Stimulated activated naive CD4-positive, alpha-beta T cell treated with Interleukin-2 at 50 U/mL for 16 hours (primary cell): ENCODE measurements around the gene BTK.
A peak's percentile ranks its signal among the peaks of the same experiment; 100 is the strongest.

Experiments
- DNase-seq: peaks from one replicate; lab custom pipeline; 2025; lab: John Stamatoyannopoulos, UW

BTK gene

DNA sequence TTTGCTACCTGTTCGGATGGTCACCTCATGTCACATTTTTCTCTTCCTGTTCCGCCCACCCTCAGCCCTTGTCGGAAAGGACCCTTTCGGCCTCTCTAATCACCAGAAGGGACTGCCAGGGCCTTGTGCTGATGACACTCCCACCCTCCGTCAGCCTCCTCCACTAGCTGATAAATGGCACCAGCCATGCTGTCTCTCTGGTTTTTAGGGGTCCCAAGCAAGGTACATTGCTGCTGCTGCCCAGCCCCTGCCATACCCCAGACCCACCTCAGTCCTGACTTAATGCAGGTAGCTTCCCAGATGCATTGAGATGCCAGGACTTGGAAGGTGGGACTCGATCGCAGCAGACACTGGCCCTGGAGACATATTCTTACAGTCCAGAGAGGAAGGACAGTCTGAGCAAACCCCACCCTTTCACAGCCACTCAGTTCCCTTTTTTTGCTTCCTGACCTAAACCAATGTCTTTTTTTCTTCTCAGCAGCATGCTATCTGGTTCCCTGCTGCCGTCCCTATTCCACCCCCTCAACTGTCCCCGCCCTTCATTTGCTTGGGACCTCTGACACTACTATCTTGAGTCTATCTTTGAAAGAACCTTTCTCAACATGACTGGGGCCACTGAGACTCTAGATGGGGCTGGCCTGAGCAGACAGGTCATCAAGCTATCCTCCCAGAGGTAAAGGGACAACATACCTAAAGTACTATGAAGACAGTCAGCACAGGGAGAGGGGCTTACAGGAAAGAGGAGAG lies at the start of gene BTK:
BTK (minus strand) TSS at position 397 of the 747 bp plus-strand sequence. CDS start 10,907 bp downstream, outside the sequence.
- DNase-seq = no peak

DNA sequence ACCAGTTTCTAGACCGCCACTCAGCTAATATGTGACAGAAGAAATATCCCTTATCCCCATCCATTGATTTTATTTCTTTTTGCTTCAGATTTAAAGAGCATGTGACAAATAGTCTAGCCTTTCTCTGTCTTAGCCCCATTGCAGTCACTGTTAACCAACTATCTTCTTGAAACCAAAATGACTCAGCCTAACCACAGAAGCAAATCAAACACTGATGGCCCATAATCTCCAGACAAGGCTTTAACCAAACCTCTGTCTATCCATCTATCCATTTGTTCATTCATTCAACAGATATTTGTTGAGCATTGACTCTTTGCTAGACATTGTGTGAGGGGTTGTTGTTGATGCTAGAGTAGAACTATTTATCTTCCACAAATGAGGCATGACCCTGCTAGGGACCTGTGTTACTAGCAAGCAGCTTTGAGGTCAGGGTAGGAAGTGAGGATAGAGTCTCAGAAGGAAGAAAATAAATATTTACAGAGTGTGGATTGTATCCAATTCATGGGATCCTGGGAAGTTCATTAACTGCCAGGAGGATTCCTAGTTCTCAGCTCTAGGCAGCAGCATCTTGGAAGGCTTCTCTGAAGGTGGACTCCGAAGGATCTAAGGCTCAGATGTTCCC lies 44.6 kb upstream of the BTK start:
- DNase-seq = no peak

DNA sequence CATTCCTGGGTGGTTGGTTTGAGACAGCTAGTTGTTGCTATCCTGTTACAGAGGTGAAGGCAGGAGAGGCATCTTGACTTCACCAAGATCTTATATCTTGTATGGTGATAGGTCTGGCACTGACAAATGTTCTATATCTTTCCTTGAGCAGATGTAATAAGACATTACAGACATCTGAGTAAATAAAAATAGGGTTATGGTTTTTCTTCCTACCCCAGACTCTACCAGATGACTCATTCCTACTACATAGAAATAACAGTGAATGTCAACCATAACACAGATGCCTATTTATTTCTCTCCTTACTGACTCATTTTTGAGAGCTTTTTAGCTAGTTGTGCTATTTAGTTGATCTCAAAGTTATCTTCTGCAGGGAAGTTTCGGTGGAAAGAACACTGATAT lies 43.9 kb upstream of the BTK start:
- DNase-seq = no peak

DNA sequence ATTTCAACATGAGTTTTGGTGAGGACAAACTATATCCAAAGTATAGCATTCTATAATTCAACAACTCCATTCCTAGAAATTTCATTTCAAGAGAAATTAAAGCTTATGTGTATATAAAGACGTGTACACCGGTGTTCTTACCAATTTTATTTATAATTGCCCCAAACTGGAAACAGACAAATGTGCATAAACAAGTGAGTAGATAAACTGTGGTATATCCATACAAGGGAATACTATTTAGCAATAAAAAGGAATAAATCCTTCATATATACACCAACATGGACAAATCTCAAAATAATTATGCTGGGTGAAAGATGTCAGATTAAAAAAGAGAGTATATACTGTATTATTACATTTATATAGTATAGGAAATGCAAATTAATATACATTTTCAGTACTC lies 42.0 kb upstream of the BTK start:
- no peak for DNase-seq

DNA sequence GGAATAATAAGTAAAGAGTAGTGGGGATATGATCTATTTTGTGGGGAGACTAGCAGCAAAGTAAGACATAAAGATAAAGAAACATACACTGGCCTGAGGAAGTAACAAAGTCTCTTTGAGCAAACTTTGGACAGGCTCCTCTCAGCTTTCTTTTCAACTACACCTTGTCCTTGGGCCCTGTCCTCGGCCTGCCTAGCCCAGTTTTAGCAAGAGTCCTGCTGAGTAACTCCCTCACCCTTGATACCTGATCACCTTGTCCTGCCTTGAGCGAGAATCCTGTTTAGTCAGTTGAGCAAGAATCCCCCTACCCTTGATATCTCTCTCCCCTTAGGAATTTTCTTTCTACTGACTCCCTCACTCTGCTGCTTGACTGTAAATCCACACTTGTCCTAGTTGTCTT lies 33.5 kb upstream of the BTK start:
- DNase-seq = no peak

DNA sequence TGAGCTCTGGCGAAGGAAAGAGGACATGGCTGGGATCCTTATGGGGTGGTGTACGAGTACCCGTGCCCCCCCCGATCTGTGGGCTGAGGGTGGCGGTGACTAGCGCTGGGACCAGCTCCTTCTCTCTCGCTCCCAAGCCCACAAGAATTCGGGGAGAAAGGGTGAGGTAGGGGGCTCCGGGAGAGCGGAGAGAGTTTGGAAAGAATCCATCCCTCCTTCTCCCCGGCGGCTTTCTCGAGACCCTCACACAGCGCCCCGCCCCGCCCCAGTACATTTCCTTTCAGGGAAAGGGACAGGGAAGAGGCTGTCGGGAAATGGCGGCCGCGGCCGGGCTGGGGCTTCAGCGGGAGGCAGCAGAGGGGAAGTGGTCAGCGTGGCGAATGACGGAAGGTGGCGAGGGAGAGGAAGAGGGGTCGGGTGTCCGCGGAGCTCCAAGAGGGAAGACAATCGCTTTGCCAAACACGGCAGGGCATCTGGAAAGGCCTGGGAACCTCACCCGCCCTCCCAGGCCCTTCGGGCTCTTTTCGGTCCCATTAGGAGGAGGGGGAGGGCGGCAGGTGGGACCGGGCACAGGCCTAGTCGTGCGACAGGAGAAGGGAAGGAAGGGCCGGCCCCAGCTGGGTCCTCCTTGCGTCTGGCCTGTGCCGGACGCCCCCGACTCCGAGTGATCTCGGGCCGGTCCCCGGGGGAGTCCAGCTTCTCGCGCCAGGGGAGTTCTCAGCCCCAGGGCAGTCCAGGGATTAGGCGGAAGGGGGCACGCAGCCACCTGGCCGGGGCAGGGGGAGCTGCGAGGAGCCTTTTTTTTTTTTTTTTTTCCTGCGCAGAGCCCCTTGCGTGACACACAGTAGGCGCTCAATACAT lies 32.2 kb upstream of the BTK start:
- no peak for DNase-seq

DNA sequence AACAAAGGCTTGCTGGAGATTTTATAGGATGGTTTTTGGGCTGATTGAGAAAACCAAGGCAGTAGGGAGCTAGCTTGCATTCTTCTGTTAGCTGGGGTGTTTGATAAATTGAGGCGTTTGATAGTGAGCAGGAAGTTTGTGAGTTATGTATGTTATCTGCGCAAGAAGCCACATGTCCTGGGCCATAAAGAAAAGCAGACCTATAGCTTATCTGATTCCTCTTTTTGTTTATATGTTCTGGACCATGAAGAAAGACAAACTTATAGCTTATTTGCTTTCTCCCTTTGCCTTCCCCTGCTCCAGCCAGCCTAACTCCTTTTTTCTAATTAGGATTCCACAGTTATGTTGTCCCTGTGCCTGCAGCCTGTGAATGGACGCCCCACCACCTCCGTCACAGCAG lies 31.2 kb upstream of the BTK start:
- no peak for DNase-seq

DNA sequence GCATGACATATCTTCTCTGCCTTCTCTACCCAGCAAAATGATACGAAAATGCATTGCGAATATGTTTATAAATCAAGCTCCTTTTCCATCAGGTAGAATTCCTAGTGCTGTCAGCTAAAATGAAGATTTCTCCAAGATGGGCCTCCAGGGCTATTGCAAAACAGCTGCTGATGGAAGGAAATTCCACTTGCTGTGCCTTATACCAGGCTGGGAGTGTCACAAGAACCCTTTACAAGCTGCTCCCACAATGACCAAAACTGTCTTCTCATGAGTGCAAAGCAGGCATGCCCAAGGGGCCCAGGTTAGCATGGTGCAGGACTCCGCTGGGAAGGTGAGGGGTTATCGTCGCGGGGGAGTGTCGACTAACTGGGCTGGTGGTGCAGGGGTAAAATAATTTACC lies 30.7 kb upstream of the BTK start:
- no peak for DNase-seq

DNA sequence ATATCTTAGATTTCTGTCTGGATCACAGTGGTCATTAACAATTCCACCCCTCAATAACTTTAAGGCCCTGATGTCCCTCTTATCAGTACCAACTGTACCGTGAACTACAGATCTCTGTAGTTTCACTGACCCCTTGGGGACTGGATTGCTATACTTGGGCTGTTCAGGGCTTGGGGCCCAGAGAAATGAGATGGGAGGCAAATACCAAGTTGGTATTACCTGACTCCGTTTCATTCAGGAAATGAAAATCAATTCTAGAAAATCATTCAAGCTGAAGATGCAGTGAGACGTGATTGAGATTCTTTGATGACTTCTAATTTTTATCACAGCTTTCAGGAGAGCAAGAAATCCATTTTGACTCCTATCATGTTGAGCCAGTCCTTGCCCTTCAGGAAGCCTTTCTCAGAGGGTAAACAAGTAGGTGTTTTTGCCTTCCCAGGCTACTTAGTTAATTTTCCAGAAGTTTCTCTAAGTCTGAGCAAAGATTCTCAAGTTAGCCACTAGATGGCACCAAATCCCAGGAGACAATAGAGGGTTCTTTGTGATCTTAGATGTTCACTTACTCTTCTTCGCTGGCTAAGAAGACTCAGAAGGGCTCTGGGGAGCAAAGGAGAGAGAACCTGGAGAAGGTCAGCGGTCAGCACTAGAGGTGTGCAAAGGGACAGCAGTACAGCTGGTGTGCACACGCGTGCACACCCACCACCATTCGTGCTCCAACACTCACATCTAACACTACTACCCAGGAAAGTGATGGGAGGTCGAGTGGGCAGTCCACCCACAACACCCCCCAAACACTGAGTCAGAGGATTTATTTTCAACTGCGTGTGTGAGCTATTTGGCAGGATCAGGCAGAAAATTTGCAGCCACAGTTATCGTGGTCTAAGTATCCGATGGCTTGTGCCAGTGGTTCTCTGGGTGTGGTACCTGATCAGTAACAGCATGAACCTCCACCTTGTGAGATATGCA lies 29.5 kb upstream of the BTK start:
- no peak for DNase-seq

DNA sequence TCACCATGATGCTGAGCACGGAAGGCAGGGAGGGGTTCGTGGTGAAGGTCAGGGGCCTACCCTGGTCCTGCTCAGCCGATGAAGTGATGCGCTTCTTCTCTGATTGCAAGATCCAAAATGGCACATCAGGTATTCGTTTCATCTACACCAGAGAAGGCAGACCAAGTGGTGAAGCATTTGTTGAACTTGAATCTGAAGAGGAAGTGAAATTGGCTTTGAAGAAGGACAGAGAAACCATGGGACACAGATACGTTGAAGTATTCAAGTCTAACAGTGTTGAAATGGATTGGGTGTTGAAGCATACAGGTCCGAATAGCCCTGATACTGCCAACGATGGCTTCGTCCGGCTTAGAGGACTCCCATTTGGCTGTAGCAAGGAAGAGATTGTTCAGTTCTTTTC lies 26.0 kb upstream of the BTK start:
- DNase-seq = no peak

DNA sequence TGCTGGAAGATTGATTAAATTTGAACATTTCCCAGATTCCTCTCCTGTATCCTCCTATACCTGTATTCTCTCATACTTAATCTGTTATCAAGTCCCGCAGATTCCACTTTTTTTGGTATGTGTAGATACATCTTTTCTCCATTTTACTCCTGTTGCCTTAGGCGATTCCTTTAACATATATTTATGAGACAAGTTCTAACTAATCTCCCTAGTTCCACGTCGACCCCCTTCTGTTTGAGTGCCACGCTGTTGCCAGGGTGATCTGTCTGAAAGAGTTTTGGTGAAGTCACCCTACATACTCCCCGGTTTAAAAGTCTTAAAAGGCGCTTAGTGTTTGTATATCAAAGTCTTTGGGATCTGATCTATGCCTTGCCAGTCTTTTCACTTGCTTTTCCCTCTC lies 24.5 kb upstream of the BTK start:
- no peak for DNase-seq

DNA sequence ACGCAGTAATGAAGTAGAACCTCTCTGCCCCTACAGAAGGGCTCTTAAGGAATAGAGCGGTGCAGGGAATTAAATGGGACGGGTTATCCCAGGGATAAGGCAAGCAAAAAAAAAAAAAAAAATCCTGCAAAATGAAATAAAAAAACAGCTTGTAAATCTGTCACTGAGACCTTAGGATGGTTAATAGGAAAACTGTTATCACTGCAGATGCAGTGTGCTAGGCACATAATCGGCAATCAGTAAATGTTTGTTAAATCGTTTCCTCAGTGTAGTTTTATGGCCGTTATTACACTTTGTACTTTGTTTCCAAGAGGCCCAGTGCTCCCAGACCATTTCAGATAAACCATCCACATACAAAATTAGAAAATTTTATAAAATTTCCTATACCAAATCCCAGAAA lies 23.1 kb upstream of the BTK start:
- DNase-seq = no peak

DNA sequence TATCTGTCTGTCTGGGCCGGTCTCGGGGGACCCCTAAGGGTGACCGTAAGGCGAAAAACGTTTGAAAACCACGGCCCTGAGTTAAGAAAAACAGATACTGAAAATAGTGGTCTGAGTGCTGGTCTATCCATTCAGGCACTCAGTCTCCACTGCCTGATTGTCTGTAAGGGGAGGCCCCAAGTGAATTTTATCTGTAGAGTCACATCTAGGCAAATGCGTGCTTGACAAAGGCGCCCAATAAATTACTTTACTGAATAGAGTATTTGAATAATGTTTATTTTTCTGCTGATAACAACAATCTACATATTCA lies 22.5 kb upstream of the BTK start:
- DNase-seq = no peak

DNA sequence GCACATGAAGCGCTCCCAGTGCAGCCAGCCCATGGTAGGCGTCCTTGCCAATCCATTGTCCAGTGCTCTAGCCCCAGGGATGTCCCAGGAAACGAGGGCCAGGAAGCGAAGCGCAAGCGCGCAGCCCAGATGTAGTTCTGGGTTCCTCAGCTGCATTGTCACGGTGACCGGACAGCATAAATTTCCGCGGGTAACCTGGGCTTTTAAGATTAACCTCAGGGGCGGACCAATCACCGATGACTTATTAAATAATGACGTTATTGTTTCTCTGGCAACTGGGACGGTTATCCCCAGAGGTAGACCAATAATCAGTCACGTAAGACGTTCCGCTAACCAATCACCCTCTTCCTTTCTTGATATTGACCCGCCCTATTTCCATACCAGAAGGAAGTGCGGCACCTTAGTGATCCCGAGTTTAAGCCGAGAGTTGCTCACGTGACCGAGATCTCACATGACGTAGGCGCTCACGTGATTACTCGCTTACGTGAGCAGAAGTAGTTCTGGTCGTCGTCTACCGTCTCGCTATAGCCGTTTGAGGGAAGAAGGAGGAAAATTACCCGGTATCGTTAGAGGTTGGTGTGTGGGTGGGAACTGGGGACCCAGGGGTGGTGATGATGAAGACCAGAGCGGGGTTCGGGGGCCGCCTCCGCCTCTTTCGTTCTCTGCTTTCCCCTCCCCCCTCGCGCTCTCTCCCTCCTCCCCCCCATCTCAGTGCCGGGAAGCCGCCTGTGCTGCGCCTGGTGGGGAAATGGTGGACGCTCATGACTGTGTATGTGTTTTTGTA lies 21.9 kb upstream of the BTK start, which contains the start of the genes GLA and HNRNPH2:
GLA (minus strand) TSS at position 178 of the 784 bp plus-strand sequence; CDS start at position 156, 22 bp downstream.
HNRNPH2 (plus strand) TSS at position 475 of the 784 bp plus-strand sequence. CDS start 3,767 bp downstream, outside the sequence.
- peak; percentile 90 for DNase-seq

DNA sequence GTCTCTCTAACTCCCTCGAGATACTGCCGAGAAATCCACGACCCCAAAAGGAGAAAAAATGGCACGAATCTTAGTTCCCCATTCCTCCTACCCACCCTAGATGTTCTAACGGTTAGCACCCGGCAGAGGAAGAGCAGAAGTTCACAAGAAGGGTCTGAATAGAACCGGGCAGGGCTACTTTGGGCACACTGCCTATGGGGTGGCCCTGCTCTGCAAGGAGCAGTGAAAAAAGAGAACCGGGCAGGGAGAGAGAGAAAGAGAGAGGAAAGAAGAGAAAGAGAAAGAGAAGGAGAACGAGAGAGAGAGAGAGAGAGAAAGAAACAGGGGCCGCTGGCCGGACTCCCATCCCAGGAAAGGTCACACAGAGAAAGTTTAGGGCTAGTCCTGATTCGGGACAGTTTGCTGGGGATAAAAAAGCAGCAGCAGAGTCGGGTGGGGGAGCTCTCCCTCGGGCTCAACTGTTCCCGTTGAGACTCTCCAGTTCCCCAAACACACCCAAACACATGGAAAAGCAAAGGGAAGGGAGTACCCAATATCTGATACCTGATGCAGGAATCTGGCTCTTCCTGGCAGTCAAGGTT lies 21.3 kb upstream of the BTK start:
- no peak for DNase-seq

DNA sequence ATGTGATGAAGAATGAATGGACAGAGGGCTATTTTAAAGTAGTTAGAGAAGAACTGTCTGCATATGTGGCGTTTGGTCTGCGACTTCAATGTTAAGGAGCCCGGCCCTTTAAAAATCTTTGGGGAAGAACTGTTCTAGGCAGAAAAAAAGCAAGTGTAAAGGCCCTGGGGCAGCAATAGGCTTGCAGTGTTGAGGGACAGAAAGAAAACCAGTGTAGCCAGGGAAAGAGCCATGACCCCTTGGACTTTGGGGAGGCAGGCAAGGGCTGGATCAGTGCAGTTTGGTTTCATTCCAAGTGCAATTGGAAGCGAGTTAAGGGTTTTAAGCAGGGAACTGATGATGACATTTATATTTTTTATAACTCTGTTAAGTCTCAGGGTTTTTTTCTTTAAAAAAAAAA lies 13.8 kb upstream of the BTK start:
- no peak for DNase-seq

DNA sequence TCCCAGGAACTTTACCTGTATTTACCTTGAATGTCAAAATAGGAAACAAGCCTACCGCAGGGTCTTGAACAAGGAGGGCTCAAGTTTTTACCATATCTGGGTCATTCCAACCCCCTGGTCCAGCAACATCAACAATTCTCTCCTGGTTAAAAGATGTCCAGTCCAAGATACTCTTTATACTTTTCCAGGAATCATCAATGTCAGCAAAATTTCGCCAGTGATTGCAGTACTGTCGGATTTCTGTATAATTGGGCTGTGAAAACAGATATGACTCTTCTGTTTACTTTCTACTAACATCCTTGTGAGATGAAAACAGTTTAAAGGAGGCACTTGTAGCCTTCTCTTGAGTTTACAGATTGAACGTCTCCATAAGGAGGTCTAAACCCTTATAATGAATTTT lies 12.7 kb upstream of the BTK start:
- no peak for DNase-seq

DNA sequence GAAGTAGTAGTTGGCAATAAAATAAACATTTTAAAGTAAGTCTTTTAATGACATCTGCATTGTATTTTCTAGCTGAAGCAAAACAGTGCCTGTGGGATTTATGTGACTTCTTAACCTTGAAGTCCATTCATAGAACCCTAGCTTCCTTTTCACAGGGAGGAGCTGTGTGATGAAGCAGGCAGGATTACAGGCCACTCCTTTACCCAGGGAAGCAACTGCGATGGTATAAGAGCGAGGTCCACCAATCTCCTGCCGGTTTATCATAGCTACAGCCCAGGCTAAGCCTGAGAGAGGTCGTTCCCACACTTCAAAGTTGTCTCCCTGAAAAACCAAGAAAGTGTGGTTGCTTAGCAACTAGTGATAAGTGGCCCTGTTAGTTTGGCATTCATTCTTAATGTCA lies 11.8 kb upstream of the BTK start:
- DNase-seq = no peak

DNA sequence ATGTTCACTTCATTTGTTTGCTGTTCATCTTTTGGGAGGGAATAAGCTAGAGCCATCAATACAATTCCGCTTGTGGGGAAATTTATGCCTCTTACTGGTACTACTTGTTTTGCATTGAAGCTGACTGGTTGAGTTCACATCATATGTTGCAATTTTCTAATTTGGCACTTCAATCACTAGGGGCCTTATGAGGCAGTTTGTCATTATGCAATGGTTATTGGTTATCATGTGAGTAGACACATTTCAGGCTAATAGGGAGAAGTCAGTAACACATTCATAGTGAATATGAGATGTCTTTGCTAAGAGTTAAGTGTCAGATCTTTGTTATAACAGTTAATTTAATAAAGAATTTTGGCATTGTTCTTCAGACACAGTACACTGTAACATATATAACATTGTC lies 9.8 kb upstream of the BTK start:
- no peak for DNase-seq

DNA sequence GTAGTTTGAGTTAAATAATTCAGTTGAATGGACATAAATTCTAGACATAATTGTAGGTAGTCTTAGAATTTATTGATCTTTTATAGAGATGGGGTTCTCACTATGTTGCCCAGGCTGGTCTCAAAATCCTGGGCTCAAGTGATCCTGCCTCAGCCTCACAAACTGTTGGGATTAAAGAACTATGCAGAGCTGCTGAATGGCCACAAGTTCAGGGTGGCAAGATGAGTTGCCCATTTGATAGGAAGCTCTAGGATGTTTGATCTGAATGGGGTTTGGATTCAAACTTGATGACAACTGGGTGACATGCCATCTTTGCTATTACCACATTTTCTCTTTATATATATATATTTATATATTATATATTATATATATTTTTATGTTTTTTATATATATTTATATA lies 8.4 kb upstream of the BTK start:
- DNase-seq = no peak
